DND-41 (cell line): Measurements from ENCODE around the gene RAC2.
"Not testable (repeated sequence)": the region's sequence is repeated elsewhere in the genome, so short reads cannot be mapped to it uniquely, and the experiment has no call there.

ENCODE experiments used
- ATAC-seq: fragments of 200-7000 bp; cut with Tn5 transposase; 3 replicates; pipeline ENCODE4 v1.9.1; 2021; ENCODE audit warnings: low read depth; ENCODE audit not compliant: insufficient read depth
- DNase-seq: peaks from one replicate; pipeline ENCODE4 v3.0.0-alpha.2; 2020
- H2AFZ ChIP-seq: 2 replicates; pipeline ENCODE4 v1.6.0; 2012; ENCODE audit warnings: low read depth, low read length
- H3K27ac ChIP-seq: 2 replicates; pipeline ENCODE4 v1.5.1; 2012; ENCODE audit warnings: low read length, inconsistent platforms
- H3K27me3 ChIP-seq: fragments of 200-600 bp; sonication (generic); 2 replicates; pipeline ENCODE4 v1.6.0; 2012; ENCODE audit warnings: low read length, mild to moderate bottlenecking, inconsistent platforms; ENCODE audit not compliant: insufficient read depth, poor library complexity
- H3K36me3 ChIP-seq: 2 replicates; pipeline ENCODE4 v1.5.1; 2012; ENCODE audit warnings: low read length, inconsistent platforms; ENCODE audit not compliant: insufficient read depth
- H3K4me1 ChIP-seq: 2 replicates; pipeline ENCODE4 v1.5.1; 2012; ENCODE audit warnings: mild to moderate bottlenecking, low read length; ENCODE audit not compliant: insufficient read depth
- H3K4me2 ChIP-seq: 2 replicates; pipeline ENCODE4 v1.6.0; 2012; ENCODE audit warnings: mild to moderate bottlenecking, moderate library complexity, low read length, inconsistent platforms; ENCODE audit not compliant: insufficient read depth
- H3K4me3 ChIP-seq, 2 experiments: fragments of 200-600 bp in 1 of 2; shearing (Covaris generic) in 1 of 2; 2 replicates each; pipeline ENCODE4 v1.5.1; 2012 to 2016; ENCODE audit warnings: inconsistent platforms in 2 of 2, low read length in 2 of 2, mild to moderate bottlenecking in 2 of 2, low read depth in 1 of 2, moderate library complexity in 1 of 2
- H3K79me2 ChIP-seq: 2 replicates; pipeline ENCODE4 v1.6.0; 2012; ENCODE audit warnings: low read length, inconsistent platforms; ENCODE audit not compliant: insufficient read depth
- H3K9ac ChIP-seq: 2 replicates; pipeline ENCODE4 v1.6.0; 2012; ENCODE audit warnings: low read depth, mild to moderate bottlenecking, inconsistent platforms, low read length, moderate library complexity
- H3K9me3 ChIP-seq: 2 replicates; pipeline ENCODE4 v1.5.1; 2012; ENCODE audit warnings: low read length, moderate library complexity, mild to moderate bottlenecking, inconsistent platforms; ENCODE audit not compliant: insufficient read depth, severe bottlenecking
- H4K20me1 ChIP-seq: 2 replicates; pipeline ENCODE4 v1.6.0; 2012; ENCODE audit warnings: low read length; ENCODE audit not compliant: insufficient read depth
- CTCF ChIP-seq: IDR thresholded peaks from 2 replicates; pipeline ENCODE4 v1.5.1; 2012; ENCODE audit warnings: borderline replicate concordance, low read length, moderate library complexity, mild to moderate bottlenecking; ENCODE audit not compliant: poor library complexity, severe bottlenecking; ENCODE audit errors: extremely low read depth
- EZH2 ChIP-seq: IDR thresholded peaks from 3 replicates; pipeline ENCODE4 v1.6.1; 2012; ENCODE audit warnings: borderline replicate concordance, low read depth, mild to moderate bottlenecking, moderate library complexity, low read length, inconsistent platforms; ENCODE audit not compliant: severe bottlenecking

The RAC2 gene

DNA sequence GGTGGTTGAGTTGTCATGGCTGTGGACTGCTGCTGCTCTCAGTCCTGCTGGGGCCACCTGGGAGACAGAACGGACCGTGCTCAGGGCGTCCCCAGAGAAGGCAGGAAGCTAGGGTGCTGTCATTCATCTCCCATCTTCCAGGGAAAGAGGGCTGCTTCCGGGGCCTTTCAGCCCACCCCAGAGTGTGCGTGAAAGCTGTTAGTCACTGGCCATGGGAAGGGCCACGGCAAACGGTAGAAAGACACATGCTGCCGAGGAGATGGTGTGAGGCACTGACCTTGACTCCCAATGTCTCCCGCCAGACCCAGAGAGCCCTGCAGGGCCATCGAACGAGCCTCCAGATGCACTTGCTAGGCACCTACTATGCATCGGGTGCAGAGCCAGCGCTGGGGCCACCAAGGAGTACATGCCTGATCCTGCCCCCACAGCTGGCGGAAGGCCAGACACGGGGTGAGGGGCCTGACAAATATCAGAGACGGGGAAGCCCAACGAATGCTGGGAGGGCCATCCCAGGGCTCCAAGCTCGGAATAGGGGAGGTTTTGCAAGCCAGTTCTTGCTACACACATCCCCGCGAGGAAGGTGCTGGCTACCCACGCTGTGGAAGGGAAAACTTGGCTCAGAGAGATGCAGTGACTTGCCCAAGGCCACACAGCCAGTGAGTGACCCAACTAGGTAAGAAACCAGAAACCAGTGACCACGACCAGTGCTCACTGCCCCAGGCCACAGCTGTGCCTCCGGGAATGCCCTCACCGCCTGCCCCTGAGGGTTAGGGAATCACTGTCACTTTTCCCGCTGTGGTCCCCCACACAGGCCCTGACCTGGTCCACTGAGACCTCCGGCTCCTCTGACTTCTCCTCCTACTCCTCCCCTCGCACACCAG is 10.1 kb downstream of the RAC2 start:
- Histone ChIP-seq H3K9me3 (no peaks in the 10 kb centered on the region), H3K36me3 (peaks cover 90% of the 10 kb centered on the region), H3K4me2 (no peak overlapping the region), H4K20me1 (peaks cover 67% of the 10 kb centered on the region), H3K4me1 (peaks cover 57% of the 10 kb centered on the region), H3K27me3 (no peaks in the 10 kb centered on the region), H3K9ac (no peak overlapping the region), H3K79me2 (peaks cover 67% of the 10 kb centered on the region), H2AFZ (no peak overlapping the region), H3K4me3 (no peak overlapping the region), H3K27ac (peak overlapping the region; percentile 19; the same call in 1 of the 2 replicates)
- no peak for DNase-seq
- no peak for TF ChIP-seq CTCF
- no peak for TF ChIP-seq EZH2
- ATAC-seq = no peak

- not testable (repeated sequence) for H3K4me2 ChIP-seq
These were observed 10.7 kb downstream of the RAC2 start for GRCh38 chr22:37233371-37233750.

DNA sequence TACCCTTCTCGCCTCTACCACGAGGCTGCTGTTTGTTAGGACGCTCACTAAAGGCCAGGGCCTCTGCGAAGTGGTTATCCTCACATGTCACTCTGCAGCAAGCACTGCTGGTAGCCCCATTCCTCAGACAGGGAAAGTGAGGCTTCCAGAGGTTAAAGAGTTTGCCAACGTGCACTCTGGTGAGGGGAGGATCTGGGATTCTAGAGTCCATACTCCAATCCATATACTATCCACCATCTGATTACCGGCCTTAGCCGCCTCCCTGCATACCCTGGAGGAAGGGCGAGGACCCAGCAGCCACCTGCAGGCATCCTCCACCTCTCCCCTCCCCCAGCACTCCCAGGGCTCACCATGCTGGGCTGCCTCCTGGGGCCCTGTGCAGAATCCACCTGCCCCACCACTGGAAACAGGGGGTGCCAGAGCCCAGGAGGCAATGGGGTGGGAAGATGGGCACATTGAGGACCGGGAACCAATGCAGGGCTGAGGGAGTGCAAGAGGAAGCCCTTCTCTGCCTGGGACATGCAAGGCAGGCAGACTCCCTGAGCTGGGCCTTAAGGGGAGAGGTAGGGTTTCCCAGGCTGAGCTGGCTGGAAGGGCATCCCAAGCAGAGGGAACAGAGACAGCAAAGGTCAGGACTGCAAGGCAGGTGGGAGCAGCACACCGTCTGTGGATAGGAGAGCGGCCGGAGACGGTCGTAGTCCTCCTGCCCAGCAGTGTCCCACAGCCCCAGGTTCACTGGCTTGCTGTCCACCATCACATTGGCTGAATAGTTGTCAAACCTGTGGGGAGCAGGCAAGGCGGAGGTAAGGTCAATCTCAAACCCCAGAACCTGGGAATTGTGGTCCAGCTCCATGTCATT is 11.7 kb downstream of the RAC2 start:
- peaks cover 90% of the 10 kb centered on the region for H3K36me3 ChIP-seq
- no peak for ATAC-seq
- TF ChIP-seq CTCF = no peak
- TF ChIP-seq EZH2 = no peak
- peaks cover 56% of the 10 kb centered on the region for H4K20me1 ChIP-seq
- no peak overlapping the region for H3K4me3 ChIP-seq
- peak overlapping the region; percentile 43; the same call in 1 of the 2 replicates for H3K27ac ChIP-seq
- H3K4me2 ChIP-seq = no peak overlapping the region
- H3K9ac ChIP-seq = no peak overlapping the region
- H3K27me3 ChIP-seq = no peaks in the 10 kb centered on the region
- peaks cover 52% of the 10 kb centered on the region for H3K4me1 ChIP-seq
- H2AFZ ChIP-seq = no peak overlapping the region
- no peaks in the 10 kb centered on the region for H3K9me3 ChIP-seq
- DNase-seq = peak; percentile 34
- H3K79me2 ChIP-seq = peaks cover 66% of the 10 kb centered on the region

More at GRCh38 chr22:37233371-37233750, 10.7 kb downstream of the RAC2 start:
- H3K4me3 ChIP-seq, H3K27ac ChIP-seq, ATAC-seq, H3K9me3 ChIP-seq, H2AFZ ChIP-seq, H3K9ac ChIP-seq, DNase-seq, H3K27me3 ChIP-seq: not testable (repeated sequence)
- Histone ChIP-seq H4K20me1 (peaks cover 62% of the 10 kb centered on the region), H3K36me3 (peaks cover 90% of the 10 kb centered on the region), H3K79me2 (peaks cover 67% of the 10 kb centered on the region), H3K4me1 (peaks cover 55% of the 10 kb centered on the region)
